Measurements from ENCODE around the gene KCP. TPM values are rescaled to one million over a fixed set of nuclear protein-coding genes. Genes with fewer than 3 reads are reported as not detected.

The KCP gene
- total and polyA plus RNA-seq, 10 of the 15 experiments (the other 5 are each of a cell fraction or from before 2014, with no cell fraction given) = 0.05 to 7.8 (median 2.5) TPM

DNA sequence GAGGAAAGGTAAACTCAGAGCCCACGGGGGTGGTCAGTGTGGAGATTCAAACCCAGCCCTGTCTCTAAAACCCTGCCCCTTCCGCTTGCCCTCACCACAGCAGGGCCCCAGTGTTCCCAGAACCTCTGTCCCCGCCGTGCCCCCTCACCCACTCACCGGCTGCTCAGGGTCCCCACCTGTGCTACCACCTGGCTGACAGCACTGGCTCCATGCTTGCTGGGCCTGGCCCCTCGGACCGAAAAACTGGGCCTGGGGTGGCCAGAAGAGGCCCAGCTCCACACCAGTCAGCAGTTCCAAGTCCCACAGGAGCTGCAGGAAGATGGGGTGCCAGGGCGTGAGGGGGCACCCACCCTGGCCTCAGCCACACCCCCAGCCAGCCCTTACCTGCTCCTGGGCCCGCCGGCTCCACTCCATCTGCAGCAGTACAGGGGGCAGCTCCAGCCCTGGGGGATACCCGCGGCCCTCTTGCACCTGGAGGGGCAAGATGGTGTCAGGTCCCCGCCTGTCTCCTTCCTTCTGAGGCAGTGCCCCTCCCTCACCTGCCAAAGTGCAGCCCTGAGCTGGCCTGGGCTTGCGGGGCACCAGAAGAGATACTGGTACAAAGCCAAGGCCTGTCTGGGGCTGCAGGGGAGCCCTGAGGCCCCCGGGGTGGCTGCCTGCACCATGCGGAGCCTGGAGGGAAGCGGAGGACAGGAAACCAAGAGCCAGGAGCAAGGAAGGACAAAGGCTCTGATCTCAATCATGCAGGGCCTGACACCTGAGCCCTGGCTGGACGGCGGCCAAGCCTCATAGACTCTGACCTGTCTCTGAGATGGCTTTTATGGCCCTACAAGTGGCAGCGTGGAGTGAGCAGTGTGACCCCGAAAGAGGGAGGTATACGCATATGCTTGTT lies 36.1 kb downstream of the KCP start (continued):
- TF ChIP-seq, protein P1, sequence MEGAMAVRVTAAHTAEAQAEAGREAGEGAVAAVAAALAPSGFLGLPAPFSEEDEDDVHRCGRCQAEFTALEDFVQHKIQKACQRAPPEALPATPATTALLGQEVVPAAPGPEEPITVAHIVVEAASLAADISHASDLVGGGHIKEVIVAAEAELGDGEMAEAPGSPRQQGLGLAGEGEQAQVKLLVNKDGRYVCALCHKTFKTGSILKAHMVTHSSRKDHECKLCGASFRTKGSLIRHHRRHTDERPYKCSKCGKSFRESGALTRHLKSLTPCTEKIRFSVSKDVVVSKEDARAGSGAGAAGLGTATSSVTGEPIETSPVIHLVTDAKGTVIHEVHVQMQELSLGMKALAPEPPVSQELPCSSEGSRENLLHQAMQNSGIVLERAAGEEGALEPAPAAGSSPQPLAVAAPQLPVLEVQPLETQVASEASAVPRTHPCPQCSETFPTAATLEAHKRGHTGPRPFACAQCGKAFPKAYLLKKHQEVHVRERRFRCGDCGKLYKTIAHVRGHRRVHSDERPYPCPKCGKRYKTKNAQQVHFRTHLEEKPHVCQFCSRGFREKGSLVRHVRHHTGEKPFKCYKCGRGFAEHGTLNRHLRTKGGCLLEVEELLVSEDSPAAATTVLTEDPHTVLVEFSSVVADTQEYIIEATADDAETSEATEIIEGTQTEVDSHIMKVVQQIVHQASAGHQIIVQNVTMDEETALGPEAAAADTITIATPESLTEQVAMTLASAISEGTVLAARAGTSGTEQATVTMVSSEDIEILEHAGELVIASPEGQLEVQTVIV (IDR thresholded peaks at IDR 0.05; ENCODE audit: borderline replicate concordance, partially characterized antibody) = no peak
- TF ChIP-seq ZNF24 (IDR thresholded peaks at IDR 0.05) = no peak
- TF ChIP-seq, protein P2, sequence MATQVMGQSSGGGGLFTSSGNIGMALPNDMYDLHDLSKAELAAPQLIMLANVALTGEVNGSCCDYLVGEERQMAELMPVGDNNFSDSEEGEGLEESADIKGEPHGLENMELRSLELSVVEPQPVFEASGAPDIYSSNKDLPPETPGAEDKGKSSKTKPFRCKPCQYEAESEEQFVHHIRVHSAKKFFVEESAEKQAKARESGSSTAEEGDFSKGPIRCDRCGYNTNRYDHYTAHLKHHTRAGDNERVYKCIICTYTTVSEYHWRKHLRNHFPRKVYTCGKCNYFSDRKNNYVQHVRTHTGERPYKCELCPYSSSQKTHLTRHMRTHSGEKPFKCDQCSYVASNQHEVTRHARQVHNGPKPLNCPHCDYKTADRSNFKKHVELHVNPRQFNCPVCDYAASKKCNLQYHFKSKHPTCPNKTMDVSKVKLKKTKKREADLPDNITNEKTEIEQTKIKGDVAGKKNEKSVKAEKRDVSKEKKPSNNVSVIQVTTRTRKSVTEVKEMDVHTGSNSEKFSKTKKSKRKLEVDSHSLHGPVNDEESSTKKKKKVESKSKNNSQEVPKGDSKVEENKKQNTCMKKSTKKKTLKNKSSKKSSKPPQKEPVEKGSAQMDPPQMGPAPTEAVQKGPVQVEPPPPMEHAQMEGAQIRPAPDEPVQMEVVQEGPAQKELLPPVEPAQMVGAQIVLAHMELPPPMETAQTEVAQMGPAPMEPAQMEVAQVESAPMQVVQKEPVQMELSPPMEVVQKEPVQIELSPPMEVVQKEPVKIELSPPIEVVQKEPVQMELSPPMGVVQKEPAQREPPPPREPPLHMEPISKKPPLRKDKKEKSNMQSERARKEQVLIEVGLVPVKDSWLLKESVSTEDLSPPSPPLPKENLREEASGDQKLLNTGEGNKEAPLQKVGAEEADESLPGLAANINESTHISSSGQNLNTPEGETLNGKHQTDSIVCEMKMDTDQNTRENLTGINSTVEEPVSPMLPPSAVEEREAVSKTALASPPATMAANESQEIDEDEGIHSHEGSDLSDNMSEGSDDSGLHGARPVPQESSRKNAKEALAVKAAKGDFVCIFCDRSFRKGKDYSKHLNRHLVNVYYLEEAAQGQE (IDR thresholded peaks at IDR 0.05; ENCODE audit: low read depth, low read length) = no peak
- TF ChIP-seq ZNF207 (IDR thresholded peaks at IDR 0.05; ENCODE audit: borderline replicate concordance) = no peak
- TF ChIP-seq, protein P3, sequence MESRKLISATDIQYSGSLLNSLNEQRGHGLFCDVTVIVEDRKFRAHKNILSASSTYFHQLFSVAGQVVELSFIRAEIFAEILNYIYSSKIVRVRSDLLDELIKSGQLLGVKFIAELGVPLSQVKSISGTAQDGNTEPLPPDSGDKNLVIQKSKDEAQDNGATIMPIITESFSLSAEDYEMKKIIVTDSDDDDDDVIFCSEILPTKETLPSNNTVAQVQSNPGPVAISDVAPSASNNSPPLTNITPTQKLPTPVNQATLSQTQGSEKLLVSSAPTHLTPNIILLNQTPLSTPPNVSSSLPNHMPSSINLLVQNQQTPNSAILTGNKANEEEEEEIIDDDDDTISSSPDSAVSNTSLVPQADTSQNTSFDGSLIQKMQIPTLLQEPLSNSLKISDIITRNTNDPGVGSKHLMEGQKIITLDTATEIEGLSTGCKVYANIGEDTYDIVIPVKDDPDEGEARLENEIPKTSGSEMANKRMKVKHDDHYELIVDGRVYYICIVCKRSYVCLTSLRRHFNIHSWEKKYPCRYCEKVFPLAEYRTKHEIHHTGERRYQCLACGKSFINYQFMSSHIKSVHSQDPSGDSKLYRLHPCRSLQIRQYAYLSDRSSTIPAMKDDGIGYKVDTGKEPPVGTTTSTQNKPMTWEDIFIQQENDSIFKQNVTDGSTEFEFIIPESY (IDR thresholded peaks at IDR 0.05) = no peak
- TF ChIP-seq ZNF217 (IDR thresholded peaks at IDR 0.05) = no peak
- TF ChIP-seq FOXK2 (IDR thresholded peaks at IDR 0.05) = no peak
- no peak for TF ChIP-seq RB1 (IDR thresholded peaks at IDR 0.05; ENCODE audit: borderline replicate concordance)
- TF ChIP-seq HDAC2 (IDR thresholded peaks at IDR 0.05) = no peak
- TF ChIP-seq TARDBP (IDR thresholded peaks at IDR 0.05; ENCODE audit: borderline replicate concordance) = no peak

Measured in GM12878 (cell line).